Measurements from ENCODE around the gene RASEF. TPM values are rescaled to one million over a fixed set of nuclear protein-coding genes. Genes with fewer than 3 reads are reported as not detected.

Gene RASEF
- 0.64 and 0.65 TPM in 2 replicates for total RNA-seq (2013; cell fraction: nucleolus; rRNA removed)
- total RNA-seq (2014; rRNA removed) (not detected in 2 replicates), total RNA-seq (2014; rRNA removed; fragmentation: Illumina TruSeq; extraction: Trizol) (0.04 TPM in 1 of 2 replicates, not detected in the other), total RNA-seq (2021) (not detected in 2 replicates), polyA plus RNA-seq (2011; rRNA removed) (0.01 TPM in 1 of 2 replicates, not detected in the other), polyA plus RNA-seq (2014; fragmentation: Illumina TruSeq; extraction: Trizol) (not detected in 2 replicates), polyA plus RNA-seq (2014; fragmentation: Nextera tagmentation; extraction: Ambion mirVana) (under 1 TPM in 1 of 2 experiments, not detected in 1; under 0.01 TPM), polyA plus RNA-seq (2014; rRNA removed) (not detected in 2 replicates), polyA plus RNA-seq (2016; fragmentation: Nextera tagmentation; extraction: Ambion mirVana) (not detected), polyA minus RNA-seq (2011; rRNA and poly(A)+ RNA removed) (not detected in 2 replicates), Bru-seq, nascent RNA (percentile 7 among the genes with signal in this experiment), BruChase-seq, experiment 1, labeled RNA remaining after a 6-hour chase (percentile 11 among the genes with signal in this experiment), BruChase-seq, experiment 2, labeled RNA remaining after a 2-hour chase (percentile 20 among the genes with signal in this experiment)
- polyA plus RNA-seq (2011; ENCODE audit: low read depth), result not detected
- not detected in 2 replicates for polyA plus RNA-seq (2011; cell fraction: cytosol; rRNA removed)
- 0.07 TPM in 1 of 2 replicates, not detected in the other for polyA plus RNA-seq (2011; cell fraction: nucleus; rRNA removed)
- polyA plus RNA-seq (2012), result not detected in 2 replicates
- polyA minus RNA-seq (2011; cell fraction: cytosol; rRNA and poly(A)+ RNA removed), result not detected in 2 replicates
- polyA minus RNA-seq (2011; cell fraction: nucleus; rRNA and poly(A)+ RNA removed), result 0.48 TPM in 1 of 2 replicates, not detected in the other
- long read RNA-seq, experiment 1, result 0 reads
- long read RNA-seq, experiment 2, result 0 reads

- Histone ChIP-seq H3K27me3 (replicated peaks in 1 of 2; ENCODE audit: control insufficient read depth in 2 of 2, insufficient read depth in 2 of 2, low read length in 1 of 2) (no peaks in the 10 kb centered on the region), H2AFZ (ENCODE audit: control insufficient read depth, low read depth, low read length) (no peak within 1 kb of the TSS), H3K9me3 (replicated peaks; ENCODE audit: control insufficient read depth, insufficient read depth, low read length) (no peaks in the 10 kb centered on the region; the same call in 2 of the 3 replicates), H3K27ac (ENCODE audit: control insufficient read depth, insufficient read depth) (no peak within 1 kb of the TSS), H3K79me2 (ENCODE audit: control insufficient read depth, insufficient read depth, low read length) (no peaks in the 10 kb centered on the region), H4K20me1 (ENCODE audit: control insufficient read depth, insufficient read depth) (no peaks in the 10 kb centered on the region), H3K36me3 (ENCODE audit: control insufficient read depth in 2 of 2, insufficient read depth in 2 of 2, low read length in 1 of 2) (no peaks in the 10 kb centered on the region), H3K4me2 (ENCODE audit: control insufficient read depth, insufficient read depth) (no peak within 1 kb of the TSS), H3K4me1 (ENCODE audit: control insufficient read depth, insufficient read depth, low read length) (no peaks in the 10 kb centered on the region), H3K4me3 (no peak within 1 kb of the TSS), H3K9ac (ENCODE audit: control insufficient read depth, insufficient read depth, low read length) (no peak within 1 kb of the TSS)
- in situ Hi-C loops (cut with MboI) (no loop called here), intact Hi-C loops (cut with micrococcal nuclease; ENCODE audit: unreplicated experiment) (no loop called here)
- ChIA-PET CTCF (no interaction called here), POLR2A (no interaction called here), RAD21 (ENCODE audit: unreplicated experiment) (no interaction called here), SMC1A (ENCODE audit: uncharacterized antibody, unreplicated experiment) (no interaction called here)
- FAIRE-seq, result no peak
- no peak for DNase-seq (ENCODE audit: low read depth, low spot score)
- BruUV-seq (replicated peaks), result no TSS peak
- no peak for ATAC-seq
- 45% methylated on average over 64 of the region's 99 CpGs for WGBS (ENCODE audit: insufficient coverage, insufficient replicate concordance, low lambda C conversion rate, missing lambda C conversion rate)
- TF ChIP-seq NR2C1 (IDR thresholded peaks at IDR 0.05) (no peak), NFYA (IDR thresholded peaks at IDR 0.05; ENCODE audit: borderline replicate concordance, low read depth, low read length) (no peak), ETV6 (conservative IDR thresholded peaks at IDR 0.05 in 1 of 2, IDR thresholded peaks at IDR 0.05 in 1 of 2; ENCODE audit: borderline replicate concordance in 1 of 2, low read depth in 1 of 2) (no peak), RAD21 (IDR thresholded peaks at IDR 0.05; ENCODE audit: insufficient read depth, low read depth, low read length) (no peak), MYC (IDR thresholded peaks at IDR 0.05; ENCODE audit: insufficient read depth, insufficient read length, insufficient replicate concordance, low read length, severe bottlenecking) (no peak), TCF3 (IDR thresholded peaks at IDR 0.05; ENCODE audit: borderline replicate concordance, insufficient read depth, low read depth, low read length) (no peak), JUNB (IDR thresholded peaks at IDR 0.05) (no peak), NRF1 (conservative IDR thresholded peaks at IDR 0.05; ENCODE audit: low read depth, low read length) (no peak), CEBPB (IDR thresholded peaks at IDR 0.05; ENCODE audit: borderline replicate concordance in 1 of 2, low read depth in 2 of 2, low read length in 2 of 2) (no peak), PBX3 (IDR thresholded peaks at IDR 0.05; ENCODE audit: insufficient replicate concordance, low read depth, low read length) (no peak), RUNX3 (IDR thresholded peaks at IDR 0.05; ENCODE audit: low read length) (no peak), SUZ12 (IDR thresholded peaks at IDR 0.05; ENCODE audit: unreplicated experiment) (no peak)
- TF ChIP-seq, protein P1, sequence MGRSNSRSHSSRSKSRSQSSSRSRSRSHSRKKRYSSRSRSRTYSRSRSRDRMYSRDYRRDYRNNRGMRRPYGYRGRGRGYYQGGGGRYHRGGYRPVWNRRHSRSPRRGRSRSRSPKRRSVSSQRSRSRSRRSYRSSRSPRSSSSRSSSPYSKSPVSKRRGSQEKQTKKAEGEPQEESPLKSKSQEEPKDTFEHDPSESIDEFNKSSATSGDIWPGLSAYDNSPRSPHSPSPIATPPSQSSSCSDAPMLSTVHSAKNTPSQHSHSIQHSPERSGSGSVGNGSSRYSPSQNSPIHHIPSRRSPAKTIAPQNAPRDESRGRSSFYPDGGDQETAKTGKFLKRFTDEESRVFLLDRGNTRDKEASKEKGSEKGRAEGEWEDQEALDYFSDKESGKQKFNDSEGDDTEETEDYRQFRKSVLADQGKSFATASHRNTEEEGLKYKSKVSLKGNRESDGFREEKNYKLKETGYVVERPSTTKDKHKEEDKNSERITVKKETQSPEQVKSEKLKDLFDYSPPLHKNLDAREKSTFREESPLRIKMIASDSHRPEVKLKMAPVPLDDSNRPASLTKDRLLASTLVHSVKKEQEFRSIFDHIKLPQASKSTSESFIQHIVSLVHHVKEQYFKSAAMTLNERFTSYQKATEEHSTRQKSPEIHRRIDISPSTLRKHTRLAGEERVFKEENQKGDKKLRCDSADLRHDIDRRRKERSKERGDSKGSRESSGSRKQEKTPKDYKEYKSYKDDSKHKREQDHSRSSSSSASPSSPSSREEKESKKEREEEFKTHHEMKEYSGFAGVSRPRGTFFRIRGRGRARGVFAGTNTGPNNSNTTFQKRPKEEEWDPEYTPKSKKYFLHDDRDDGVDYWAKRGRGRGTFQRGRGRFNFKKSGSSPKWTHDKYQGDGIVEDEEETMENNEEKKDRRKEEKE (IDR thresholded peaks at IDR 0.05), result no peak
These were observed at the start of gene RASEF for GRCh38 chr9:83062651-83063527. RASEF (minus strand) TSS chr9:83063142; CDS start chr9:83062867, 275 bp downstream.
